Activated T-helper 17 cell treated with anti-CD3 and anti-CD28 coated beads, Interleukin-2, amount 50 U/mL, for 72 hours (primary cell): ENCODE data around the gene SLC25A48. TPM values are rescaled to one million over a fixed set of nuclear protein-coding genes. Genes with fewer than 3 reads are reported as not detected.

Experiments used
- ATAC-seq: fragments of 150-1000 bp; cut with Tn5 transposase; replicated peaks from 2 replicates; pipeline ENCODE4 v1.10.0; 2021; ENCODE audit warnings: mild to moderate bottlenecking, moderate library complexity
- H3K27ac Mint-ChIP-seq: one replicate; pipeline ENCODE4 v1.8.0; 2022; ENCODE audit warnings: mixed read lengths
- H3K27me3 Mint-ChIP-seq: one replicate; pipeline ENCODE4 v1.8.0; 2022; ENCODE audit warnings: mixed read lengths
- H3K36me3 Mint-ChIP-seq: one replicate; pipeline ENCODE4 v1.8.0; 2022; ENCODE audit warnings: low read depth, mild to moderate bottlenecking, mixed read lengths
- H3K4me1 Mint-ChIP-seq: one replicate; pipeline ENCODE4 v1.8.0; 2022; ENCODE audit warnings: mixed read lengths
- H3K4me3 Mint-ChIP-seq: one replicate; pipeline ENCODE4 v1.8.0; 2022; ENCODE audit warnings: mild to moderate bottlenecking, mixed read lengths
- H3K9me3 Mint-ChIP-seq: one replicate; pipeline ENCODE4 v1.8.0; 2022; ENCODE audit warnings: mixed read lengths
- total RNA-seq, 2 donors: library from RNA; stranded (reverse); gene quantifications; one replicate each; pipeline ENCODE4 v1.2.3, GENCODE V29; 2022

Gene SLC25A48
- not detected for total RNA-seq

GRCh38 chr5:135834639-135835529 lies at the start of gene SLC25A48:
TSS of gene SLC25A48 (plus strand) at chr5:135834663. CDS start at chr5:135834848, 185 bp downstream.
- no peak for ATAC-seq
- Mint-ChIP-seq H3K4me3 (no peak within 1 kb of the TSS), H3K27ac (no peak within 1 kb of the TSS), H3K9me3 (peaks cover 8% of the 10 kb centered on the region), H3K4me1 (peaks cover 5% of the 10 kb centered on the region), H3K27me3 (peaks cover 41% of the 10 kb centered on the region), H3K36me3 (no peaks in the 10 kb centered on the region)

GRCh38 chr5:135800656-135801055 lies 33.8 kb upstream of the SLC25A48 start:
- peak; percentile 34 for ATAC-seq
- no peaks in the 10 kb centered on the region for H3K36me3 Mint-ChIP-seq
- no peaks in the 10 kb centered on the region for H3K9me3 Mint-ChIP-seq
- H3K4me1 Mint-ChIP-seq: no peaks in the 10 kb centered on the region
- no peak overlapping the region for H3K4me3 Mint-ChIP-seq
- no peak overlapping the region for H3K27ac Mint-ChIP-seq
- peaks cover 22% of the 10 kb centered on the region for H3K27me3 Mint-ChIP-seq

- H3K9me3 Mint-ChIP-seq: no peaks in the 10 kb centered on the region
- ATAC-seq: no peak
- no peak overlapping the region for H3K27ac Mint-ChIP-seq
Measured at GRCh38 chr5:135810188-135810943, 24.1 kb upstream of the SLC25A48 start.

GRCh38 chr5:135811007-135811406 lies 23.5 kb upstream of the SLC25A48 start:
- Mint-ChIP-seq H3K27ac (no peak overlapping the region), H3K27me3 (peaks cover 21% of the 10 kb centered on the region), H3K4me1 (no peaks in the 10 kb centered on the region), H3K9me3 (no peaks in the 10 kb centered on the region), H3K36me3 (no peaks in the 10 kb centered on the region), H3K4me3 (no peak overlapping the region)
- ATAC-seq: no peak

More at GRCh38 chr5:135810188-135810943, 24.1 kb upstream of the SLC25A48 start:
- Mint-ChIP-seq H3K27me3 (peaks cover 21% of the 10 kb centered on the region), H3K4me1 (no peaks in the 10 kb centered on the region), H3K36me3 (no peaks in the 10 kb centered on the region), H3K4me3 (no peak overlapping the region)

GRCh38 chr5:135813758-135814157 lies 20.7 kb upstream of the SLC25A48 start:
- no peak overlapping the region for H3K27ac Mint-ChIP-seq
- H3K4me1 Mint-ChIP-seq: no peaks in the 10 kb centered on the region

GRCh38 chr5:135814316-135814715 lies 20.1 kb upstream of the SLC25A48 start:
- no peak for ATAC-seq
- Mint-ChIP-seq H3K27me3 (peaks cover 23% of the 10 kb centered on the region), H3K4me3 (no peak overlapping the region)

More at GRCh38 chr5:135813758-135814157, 20.7 kb upstream of the SLC25A48 start:
- Mint-ChIP-seq H3K27me3 (peaks cover 22% of the 10 kb centered on the region), H3K9me3 (no peaks in the 10 kb centered on the region), H3K4me3 (no peak overlapping the region), H3K36me3 (no peaks in the 10 kb centered on the region)
- ATAC-seq: no peak

GRCh38 chr5:135814812-135815211 lies 19.7 kb upstream of the SLC25A48 start:
- ATAC-seq: no peak
- Mint-ChIP-seq H3K27ac (no peak overlapping the region), H3K4me3 (no peak overlapping the region), H3K4me1 (no peaks in the 10 kb centered on the region), H3K36me3 (no peaks in the 10 kb centered on the region), H3K9me3 (no peaks in the 10 kb centered on the region), H3K27me3 (peaks cover 18% of the 10 kb centered on the region)

More at GRCh38 chr5:135814316-135814715, 20.1 kb upstream of the SLC25A48 start:
- Mint-ChIP-seq H3K36me3 (no peaks in the 10 kb centered on the region), H3K4me1 (no peaks in the 10 kb centered on the region), H3K27ac (no peak overlapping the region), H3K9me3 (no peaks in the 10 kb centered on the region)

GRCh38 chr5:135821061-135821801 lies 13.2 kb upstream of the SLC25A48 start:
- no peaks in the 10 kb centered on the region for H3K36me3 Mint-ChIP-seq
- no peaks in the 10 kb centered on the region for H3K9me3 Mint-ChIP-seq
- peaks cover 6% of the 10 kb centered on the region for H3K27me3 Mint-ChIP-seq
- H3K4me3 Mint-ChIP-seq: no peak overlapping the region
- ATAC-seq: no peak
- no peak overlapping the region for H3K27ac Mint-ChIP-seq
- H3K4me1 Mint-ChIP-seq: no peaks in the 10 kb centered on the region

GRCh38 chr5:135821802-135822201 lies 12.7 kb upstream of the SLC25A48 start:
- H3K4me3 Mint-ChIP-seq: no peak overlapping the region
- H3K27ac Mint-ChIP-seq: no peak overlapping the region
- no peaks in the 10 kb centered on the region for H3K9me3 Mint-ChIP-seq
- H3K36me3 Mint-ChIP-seq: no peaks in the 10 kb centered on the region
- no peak for ATAC-seq
- no peaks in the 10 kb centered on the region for H3K4me1 Mint-ChIP-seq
- H3K27me3 Mint-ChIP-seq: peaks cover 4% of the 10 kb centered on the region

GRCh38 chr5:135822286-135822685 lies 12.2 kb upstream of the SLC25A48 start:
- ATAC-seq: no peak
- H3K36me3 Mint-ChIP-seq: no peaks in the 10 kb centered on the region
- no peak overlapping the region for H3K4me3 Mint-ChIP-seq
- H3K27me3 Mint-ChIP-seq: peaks cover 4% of the 10 kb centered on the region
- H3K9me3 Mint-ChIP-seq: no peaks in the 10 kb centered on the region
- no peak overlapping the region for H3K27ac Mint-ChIP-seq
- no peaks in the 10 kb centered on the region for H3K4me1 Mint-ChIP-seq

GRCh38 chr5:135822959-135823358 lies 11.5 kb upstream of the SLC25A48 start:
- no peak overlapping the region for H3K27ac Mint-ChIP-seq
- no peaks in the 10 kb centered on the region for H3K9me3 Mint-ChIP-seq
- H3K36me3 Mint-ChIP-seq: no peaks in the 10 kb centered on the region
- no peaks in the 10 kb centered on the region for H3K4me1 Mint-ChIP-seq
- no peak for ATAC-seq
- no peak overlapping the region for H3K4me3 Mint-ChIP-seq
- H3K27me3 Mint-ChIP-seq: peaks cover 4% of the 10 kb centered on the region

- H3K9me3 Mint-ChIP-seq: no peaks in the 10 kb centered on the region
- H3K36me3 Mint-ChIP-seq: no peaks in the 10 kb centered on the region
- no peak overlapping the region for H3K4me3 Mint-ChIP-seq
- H3K27me3 Mint-ChIP-seq: peaks cover under 1% of the 10 kb centered on the region
- no peaks in the 10 kb centered on the region for H3K4me1 Mint-ChIP-seq
- H3K27ac Mint-ChIP-seq: no peak overlapping the region
- no peak for ATAC-seq
Measured at GRCh38 chr5:135823881-135824280, 10.6 kb upstream of the SLC25A48 start.

- H3K36me3 Mint-ChIP-seq: no peaks in the 10 kb centered on the region
Measured at GRCh38 chr5:135824541-135825041, 9.9 kb upstream of the SLC25A48 start.

More at GRCh38 chr5:135824541-135825041, 9.9 kb upstream of the SLC25A48 start:
- Mint-ChIP-seq H3K27ac (no peak overlapping the region), H3K4me3 (no peak overlapping the region), H3K9me3 (no peaks in the 10 kb centered on the region), H3K4me1 (no peaks in the 10 kb centered on the region), H3K27me3 (no peaks in the 10 kb centered on the region)
- no peak for ATAC-seq
